ENCODE measurements around the gene DCANP1.
"Not testable (repeated sequence)": the region's sequence is repeated elsewhere in the genome, so short reads cannot be mapped to it uniquely, and the experiment has no call there.

Gene DCANP1, protein sequence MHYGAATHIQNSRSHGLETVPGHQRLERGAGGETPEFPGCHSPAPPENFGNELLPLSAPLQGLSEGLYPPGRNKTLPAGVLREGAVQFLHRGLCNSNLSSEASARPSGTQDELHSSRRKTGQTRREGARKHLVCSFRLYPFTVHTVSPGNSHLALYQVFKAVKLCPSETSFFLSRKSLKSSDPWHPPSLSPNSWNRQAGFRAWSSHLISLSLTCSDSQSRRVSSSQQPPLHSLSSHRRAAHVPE

DNA sequence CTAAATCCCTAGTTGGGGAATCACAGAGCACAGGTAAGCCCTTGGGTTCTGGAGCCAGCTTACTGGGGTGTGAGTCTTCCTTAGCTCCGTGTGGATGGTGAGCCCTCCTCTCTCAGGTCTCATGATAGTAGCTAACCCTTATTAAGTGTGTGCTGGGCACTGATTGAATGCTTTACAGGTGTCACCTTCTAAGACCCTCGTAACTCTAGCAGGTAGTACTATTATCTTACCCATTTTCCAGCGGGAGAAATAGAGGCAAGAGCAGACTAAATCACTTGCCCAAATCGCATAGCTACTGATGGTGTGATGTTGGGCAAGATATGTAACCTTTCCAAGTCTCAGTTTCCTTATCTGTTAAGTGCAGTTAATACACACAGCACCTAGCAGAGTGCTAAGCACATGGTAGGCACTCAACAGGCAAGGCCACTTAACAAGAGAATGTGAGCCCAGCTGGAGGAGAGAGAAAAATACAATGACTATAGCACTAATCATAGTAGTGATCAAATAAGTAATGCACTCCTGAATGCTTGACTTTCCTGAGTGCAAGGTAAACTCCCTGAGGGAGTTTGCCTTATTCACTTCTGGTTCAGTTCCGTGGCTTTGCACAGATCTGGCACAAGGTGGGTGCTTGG is at the start of gene DCANP1:
DCANP1 (minus strand) TSS at position 51 of the 632 bp plus-strand sequence. CDS start 240 bp downstream, outside the sequence.
- DNase-seq (ENCODE audit: low read depth, low spot score) = no peak

DNA sequence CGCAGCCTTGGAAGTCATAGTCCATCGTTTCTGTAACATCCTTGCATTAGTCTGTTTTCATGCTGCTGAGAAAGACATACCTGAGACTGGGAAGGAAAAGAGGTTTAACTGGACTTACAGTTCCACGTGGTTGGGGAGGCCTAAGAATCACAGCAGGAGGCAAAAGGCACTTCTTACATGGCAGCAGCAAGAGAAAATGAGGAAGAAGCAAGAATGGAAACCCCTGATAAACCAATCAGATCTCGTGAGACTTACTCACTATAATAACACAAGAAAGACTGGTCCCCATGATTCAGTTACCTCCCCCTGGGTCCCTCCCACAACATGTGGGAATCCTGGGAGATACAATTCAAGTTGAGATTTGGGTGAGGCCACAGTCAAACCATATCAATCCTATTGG is 48.4 kb upstream of the DCANP1 start:
- not testable (repeated sequence) for DNase-seq (ENCODE audit: low read depth, low spot score)

DNA sequence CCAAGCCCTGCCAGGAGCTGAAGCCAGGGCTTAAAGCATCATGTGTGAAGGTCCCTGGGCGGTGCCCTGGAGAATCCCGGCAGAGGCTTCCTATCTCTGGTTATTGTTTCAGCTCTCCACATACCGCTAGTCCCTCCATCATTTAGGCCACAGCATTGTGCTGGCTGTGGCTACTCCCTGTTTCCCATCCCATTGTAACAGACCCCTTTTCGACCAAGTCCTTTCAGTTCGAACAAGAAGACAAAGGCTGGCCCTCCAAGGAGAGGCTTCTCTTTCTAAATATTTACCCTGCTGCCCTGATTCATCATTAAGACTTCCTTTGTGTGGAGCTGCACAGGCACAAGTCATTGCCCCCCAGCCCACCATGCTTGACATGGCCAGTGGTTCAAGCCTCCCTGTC is 47.0 kb upstream of the DCANP1 start:
- DNase-seq (ENCODE audit: low read depth, low spot score) = no peak

DNA sequence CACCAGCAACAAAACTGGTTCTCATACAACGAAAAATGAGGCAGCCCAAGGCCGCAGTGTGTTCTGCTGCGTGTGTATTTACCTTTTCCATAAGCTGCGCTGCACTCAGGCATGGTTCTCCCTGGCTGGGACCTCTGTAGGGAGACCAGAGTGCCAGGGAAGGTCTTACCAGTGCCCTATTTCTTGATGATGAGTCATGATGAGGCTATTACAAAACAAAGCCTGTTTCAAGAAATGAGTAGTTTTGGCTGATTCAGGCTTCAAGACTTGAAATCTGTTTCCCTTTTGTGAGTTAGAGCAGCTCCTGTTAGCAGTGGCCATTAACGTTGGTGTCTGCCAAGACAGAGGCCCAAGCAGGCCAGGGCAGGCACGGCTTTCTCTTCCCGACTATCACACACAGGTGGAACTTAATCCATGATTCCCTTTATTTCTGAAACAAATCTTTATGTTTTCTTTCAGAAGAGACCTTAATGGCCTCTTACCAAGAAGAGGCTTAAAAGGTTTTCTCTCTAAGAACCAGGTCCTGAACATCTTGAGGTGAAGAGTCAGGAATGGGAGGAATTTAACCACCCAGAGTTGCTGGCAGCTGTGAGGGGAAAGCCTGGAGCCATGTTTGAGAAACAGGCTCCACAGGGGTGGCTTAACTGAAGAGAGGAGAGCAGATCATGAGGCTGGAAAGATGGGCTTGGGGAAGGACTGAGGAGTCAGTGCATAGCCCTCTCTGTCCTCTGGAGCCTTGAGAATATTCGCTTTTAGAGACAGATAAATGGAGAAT is 46.4 kb upstream of the DCANP1 start:
- DNase-seq (ENCODE audit: low read depth, low spot score) = no peak

DNA sequence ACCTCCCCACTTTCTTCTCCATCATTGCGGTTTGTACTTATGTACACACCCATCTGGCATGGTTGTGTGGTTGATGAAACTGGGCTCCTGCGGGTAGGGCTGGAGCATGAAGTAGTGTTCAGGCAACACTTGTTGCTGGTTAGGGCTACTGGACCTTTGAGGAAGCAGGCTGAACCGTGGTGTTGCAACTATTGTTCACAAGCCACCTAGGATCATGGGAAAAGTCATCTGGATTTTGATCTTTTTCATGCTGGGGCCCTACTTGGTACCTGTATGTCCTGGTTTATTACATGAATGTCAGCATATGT is 45.1 kb upstream of the DCANP1 start:
- DNase-seq (ENCODE audit: low read depth, low spot score) = no peak

DNA sequence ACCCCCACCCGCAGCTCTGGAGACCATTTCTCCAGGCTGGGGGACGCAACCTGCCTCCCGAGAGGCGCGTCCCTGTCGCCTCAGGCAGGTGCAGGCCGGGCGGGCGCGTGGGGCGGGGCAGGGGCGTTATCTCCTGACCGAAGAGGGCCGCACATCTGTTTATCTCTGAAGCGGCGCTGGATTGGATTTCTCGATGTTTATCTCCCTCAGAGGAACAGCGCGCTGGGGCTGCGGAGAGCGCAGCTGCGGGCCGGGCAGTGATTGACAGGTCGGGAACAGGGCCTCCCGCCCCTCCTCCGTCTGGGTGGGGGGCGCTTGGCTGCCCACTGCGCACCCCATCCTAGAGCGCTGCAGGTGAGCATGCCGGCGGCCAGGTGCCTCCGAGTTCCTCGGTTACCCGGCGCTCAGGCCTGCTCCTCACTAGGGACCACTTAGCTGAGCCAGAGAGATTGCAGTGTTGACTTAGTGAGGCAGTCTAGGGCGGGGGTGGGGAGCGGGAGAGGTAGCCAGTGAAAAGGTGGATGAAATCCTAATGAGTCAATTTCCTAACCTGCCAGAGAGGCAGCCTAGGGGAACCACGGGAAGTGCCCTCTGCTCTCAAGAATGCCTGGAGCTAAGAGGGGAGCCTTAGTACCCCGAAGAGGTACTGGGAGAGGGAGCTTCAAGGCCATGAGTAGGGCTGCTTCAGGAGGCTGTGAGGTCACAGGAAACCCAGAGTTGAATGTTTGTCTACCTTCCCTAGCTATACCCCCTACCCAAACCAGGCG is 44.6 kb upstream of the DCANP1 start:
- no peak for DNase-seq (ENCODE audit: low read depth, low spot score)

DNA sequence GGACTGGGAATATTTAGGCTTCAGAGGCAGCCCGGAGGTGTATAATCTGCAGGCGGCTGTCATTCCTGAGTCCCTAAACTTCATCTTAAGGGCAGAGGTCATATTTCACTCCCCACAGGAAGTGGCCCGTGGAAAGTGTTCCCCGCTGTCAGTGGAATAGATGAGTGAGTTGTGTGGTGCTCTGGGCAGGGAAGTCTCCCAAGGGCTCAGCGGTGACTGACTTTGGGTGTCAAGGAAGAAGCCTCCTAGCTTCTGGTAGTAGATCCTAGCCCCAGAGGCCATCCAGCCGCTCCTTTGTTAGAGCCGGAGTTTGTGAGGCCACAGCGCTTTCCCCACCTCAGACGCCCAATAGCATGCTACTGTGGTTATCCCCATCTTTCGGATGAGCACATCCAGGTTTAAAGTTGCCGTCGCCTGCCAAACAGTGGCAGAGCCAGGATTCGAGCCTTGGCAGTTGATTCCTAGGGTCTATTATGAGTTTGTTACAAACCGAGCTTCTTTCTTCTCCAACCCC is 43.9 kb upstream of the DCANP1 start:
- DNase-seq (ENCODE audit: low read depth, low spot score) = no peak

DNA sequence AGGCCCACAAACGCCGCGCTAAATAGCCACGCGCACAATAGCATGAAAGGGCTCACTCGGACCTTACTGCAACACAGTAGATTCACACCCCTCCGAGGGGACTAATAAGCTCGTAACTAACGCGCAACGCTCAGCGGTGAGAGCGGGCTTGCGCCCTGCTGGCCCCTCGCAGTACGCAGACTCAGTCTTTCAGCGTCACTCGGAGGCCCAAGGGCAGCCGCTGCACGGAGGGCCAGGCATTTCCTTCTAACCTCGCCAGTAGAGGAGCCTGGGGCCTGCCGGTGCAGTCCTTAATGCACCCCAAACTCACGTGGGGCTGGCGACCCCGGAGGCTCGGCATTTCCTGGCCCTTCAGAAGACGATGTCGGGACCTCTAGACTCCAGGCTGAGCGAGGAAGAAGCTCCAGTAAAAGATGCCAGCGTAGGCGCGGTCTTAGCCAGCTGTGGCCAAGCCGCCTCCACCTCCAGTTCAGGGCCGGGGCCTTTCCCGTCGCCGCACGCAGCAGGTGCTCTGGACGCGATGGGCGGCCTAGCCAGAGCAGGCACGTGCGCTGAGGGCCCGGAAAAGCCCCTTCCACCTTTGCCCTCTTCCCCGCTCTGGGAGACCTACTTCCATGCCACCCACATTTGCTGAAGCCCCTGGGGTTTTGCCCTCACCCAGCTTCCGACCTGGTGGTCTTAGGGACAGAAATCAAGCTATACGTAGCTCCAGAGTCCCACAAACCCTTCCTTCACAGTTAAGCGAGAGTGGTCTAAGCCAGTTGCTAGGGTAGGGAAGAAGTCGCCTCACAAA is 43.3 kb upstream of the DCANP1 start:
- no peak for DNase-seq (ENCODE audit: low read depth, low spot score)

DNA sequence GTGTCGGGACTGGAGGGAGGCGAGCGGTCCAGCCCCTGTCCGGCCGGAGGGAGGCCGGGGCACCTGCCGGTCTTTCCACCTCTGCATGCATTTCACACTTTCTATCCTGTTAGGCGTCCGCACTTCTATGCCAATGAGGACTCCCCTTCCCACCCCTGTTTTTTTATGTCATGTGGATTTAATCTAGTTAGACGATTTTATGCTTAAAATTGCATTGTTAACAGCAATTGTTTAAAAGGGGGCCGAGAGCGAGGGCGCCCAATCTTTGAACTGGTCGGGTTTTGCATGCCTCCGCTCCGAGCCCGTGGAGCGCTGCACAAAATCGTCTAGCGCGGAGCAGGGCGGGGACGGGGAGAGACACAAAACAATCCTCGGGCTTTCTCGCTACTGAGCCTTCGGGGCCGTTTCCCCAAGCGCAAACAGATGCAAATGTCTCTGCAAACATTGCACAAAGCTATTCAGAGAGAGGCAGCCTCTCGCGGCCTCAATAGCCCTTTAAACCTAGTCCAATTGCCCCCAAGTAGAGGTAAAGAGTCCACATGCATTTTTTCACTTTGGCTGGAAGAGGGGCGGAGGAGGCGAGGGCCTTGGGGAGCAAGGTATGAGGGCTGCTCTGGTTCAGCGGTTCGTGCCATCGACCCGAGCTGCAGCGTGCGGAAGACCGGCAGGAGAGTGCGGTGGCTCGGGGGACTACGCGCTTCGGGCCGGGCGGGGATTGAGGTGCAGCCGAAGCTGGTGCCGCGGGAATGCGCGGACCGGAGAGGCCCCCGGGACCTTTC is 42.5 kb upstream of the DCANP1 start:
- DNase-seq (ENCODE audit: low read depth, low spot score) = no peak

DNA sequence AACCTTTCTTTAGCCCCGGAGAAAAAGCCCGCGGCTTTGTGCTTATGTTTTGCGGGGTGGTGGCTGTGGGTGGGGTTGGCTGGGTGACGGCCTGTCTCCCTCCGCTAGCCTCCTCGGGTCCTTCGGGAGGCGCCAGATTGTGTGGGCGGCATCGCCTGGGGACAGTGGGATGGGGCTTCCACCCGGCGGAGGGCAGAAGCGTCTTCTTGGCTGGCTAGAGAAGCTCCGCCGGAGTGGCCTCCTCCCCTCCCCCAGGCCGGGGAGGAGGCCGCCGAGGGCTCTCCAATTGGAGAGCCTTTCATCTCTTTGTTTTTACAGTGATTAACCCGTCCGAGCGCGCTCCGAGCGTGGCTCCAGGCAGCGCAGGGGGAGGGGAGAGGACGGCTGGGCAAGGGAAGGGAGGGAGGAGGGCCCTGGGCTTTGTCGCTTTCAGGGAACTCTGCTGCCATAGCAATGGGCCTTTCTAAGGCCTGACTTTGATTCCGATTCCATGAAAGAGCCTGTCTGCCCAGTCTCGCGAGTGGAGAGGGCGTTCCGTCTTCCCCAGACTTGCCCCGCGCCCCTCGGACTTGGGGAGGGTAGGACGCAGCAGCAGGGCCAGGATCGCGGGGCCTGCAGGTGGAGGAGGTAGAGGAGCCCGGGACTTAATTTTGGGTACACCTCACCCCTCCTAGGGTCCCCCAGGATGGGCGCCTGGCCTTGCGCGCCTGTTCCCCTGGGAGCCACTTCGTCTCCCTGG is 41.7 kb upstream of the DCANP1 start:
- DNase-seq (ENCODE audit: low read depth, low spot score) = no peak

DNA sequence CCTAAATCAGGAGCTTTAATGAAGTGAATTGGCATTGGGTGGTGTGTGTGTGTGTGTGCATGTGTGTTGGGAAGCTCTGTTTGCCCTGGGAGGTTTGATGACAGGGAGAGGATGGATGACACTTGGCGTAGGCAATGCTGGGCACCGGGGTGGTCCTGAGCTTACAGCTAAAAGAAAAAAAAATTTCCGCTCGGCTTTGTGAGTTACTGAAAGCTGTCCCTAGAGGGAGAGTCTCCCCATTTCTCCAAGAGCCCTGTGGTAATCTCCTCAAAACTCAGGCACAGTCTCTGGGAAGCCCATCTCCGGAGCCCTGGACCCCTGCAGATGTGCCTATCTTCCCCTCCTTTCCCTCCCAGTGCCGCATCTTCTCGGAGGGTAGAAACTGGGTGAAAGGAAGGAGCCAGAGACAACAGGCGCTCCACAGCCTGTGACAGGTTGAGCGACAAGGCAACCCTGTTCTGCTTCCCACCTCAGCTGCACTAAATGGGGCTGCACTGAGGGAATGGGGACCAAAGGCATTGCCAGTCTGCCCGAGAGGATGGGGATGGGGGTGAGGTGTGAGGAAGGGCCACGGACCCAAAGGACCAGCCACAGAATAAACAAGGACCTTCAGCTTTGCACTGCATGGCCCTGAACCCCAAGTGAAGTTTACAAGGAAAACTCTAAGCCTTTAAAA is 40.8 kb upstream of the DCANP1 start:
- no peak for DNase-seq (ENCODE audit: low read depth, low spot score)

DNA sequence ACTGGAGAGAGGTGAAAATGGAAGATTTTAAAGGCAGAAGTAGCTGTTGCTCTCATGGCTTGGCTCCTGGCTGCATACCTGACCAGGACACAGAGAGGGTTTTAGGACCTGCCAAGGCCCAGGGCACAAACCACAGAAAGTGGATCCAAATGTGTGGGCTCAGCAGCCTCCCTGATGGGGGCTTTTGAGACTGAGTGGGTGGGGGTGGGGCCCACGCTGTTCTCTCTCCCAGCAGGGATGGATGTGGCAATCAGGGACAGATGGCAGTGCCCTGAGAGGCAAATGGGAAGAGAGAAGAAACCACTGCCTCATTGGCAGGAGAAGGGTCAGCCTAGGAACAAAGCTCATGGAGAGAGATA is 39.9 kb upstream of the DCANP1 start:
- no peak for DNase-seq (ENCODE audit: low read depth, low spot score)

DNA sequence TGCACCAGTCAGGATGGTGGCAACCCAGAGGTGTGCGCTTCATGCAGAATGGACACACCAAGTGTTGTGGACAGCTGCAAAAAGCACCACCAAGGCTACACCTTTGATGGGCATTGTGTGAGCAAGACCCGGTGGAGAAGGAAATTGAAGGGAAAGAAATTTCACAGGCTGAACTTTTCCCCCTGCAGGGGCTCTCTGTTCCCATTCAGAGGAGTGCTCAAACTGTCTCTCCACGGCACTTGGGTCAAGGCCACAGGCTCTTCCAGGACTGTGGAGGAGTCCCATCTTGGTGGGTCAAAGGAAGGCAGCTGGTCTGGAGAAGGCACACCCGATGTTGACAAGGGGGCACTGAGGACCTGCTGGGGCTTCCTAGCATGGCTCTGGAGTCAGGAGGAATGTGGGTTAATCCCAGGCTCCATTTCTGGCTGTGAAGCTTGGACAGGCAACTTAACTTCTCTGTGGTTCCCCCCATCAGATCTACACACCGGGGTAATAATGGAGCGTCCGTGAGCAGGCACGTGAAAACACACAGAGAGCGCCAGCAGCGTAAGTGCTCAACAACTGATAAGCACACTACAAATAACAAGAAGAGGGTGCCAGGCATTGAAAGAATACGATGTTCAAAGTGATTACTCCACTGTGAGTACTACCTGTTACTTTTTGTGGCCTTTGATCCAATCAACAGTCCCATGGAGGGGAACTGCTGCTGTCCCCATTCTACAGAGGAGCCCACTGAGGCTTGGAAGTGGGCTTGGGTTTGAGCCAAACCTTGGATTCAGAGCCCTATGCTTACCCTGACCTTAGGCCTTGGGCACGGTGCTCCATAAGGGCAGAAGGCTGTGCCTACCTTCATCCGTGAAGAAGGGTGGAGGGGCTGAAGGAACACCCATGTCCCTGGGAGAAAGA is 39.2 kb upstream of the DCANP1 start:
- DNase-seq (ENCODE audit: low read depth, low spot score) = no peak

DNA sequence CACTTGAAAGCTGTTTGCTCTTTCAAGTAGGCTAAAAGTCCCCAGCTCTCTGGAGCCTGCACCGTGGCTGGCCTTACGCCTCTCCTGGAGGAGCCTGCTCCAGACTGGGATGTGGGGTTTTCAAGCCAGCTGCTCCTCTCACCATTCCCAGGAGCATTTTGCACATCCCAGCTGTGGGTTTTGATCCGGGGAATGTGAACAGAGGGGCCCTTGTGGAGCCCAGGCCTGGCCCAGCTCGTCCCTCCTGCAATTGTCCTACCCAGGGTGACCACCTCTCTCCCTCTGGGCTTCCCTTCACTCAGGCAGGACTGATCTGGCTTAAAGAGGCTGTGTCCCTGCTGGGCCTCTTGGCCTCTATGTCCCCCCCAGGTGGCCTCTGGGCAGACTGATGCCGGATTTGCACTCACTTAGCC is 37.5 kb upstream of the DCANP1 start:
- DNase-seq (ENCODE audit: low read depth, low spot score) = no peak

DNA sequence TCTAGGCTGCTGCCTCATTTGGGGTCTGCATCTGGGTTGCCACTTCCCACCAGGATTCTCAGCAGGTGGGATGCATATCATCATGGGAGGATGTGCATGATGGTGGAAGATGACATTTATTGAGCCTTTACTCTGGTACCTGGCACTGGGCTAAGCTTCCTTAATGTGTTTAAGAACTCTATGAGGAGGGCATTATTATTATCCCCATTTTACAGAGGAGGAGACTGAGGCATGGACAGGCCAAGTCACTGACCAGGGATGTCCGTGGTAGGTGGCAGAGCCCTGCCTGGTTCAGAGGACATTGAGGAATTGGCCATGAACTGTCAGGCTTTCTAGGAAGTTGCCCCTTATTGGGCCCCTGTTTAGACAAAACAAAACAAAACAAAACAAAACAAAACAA is 36.1 kb upstream of the DCANP1 start:
- DNase-seq (ENCODE audit: low read depth, low spot score) = no peak

DNA sequence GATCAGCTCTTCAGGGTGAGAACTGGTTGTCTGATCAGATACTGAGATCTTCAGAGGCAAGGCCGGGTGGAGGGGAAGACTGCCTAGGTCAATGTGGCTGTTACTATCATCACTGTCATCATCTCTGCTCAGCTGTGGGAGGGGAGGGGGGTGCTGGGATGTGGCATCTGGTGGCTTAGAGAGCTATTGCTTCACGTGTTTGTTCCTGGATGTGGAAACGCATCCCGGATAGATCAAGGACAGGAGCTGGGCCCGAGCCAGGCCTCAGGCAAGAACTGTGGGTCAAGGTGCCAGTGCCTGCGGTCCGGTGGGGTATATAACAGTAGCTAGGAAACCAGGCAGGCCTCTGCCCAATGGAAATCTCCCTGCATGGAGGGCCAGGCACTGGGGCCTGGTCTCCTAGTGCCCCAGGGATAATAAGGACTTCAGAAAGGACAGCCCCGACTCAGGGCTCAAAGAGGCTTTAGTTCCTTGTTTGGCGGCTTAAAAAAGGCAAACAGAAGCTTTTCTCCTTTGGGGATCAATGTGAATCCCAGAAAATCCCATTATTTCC is 35.3 kb upstream of the DCANP1 start:
- DNase-seq (ENCODE audit: low read depth, low spot score) = no peak

DNA sequence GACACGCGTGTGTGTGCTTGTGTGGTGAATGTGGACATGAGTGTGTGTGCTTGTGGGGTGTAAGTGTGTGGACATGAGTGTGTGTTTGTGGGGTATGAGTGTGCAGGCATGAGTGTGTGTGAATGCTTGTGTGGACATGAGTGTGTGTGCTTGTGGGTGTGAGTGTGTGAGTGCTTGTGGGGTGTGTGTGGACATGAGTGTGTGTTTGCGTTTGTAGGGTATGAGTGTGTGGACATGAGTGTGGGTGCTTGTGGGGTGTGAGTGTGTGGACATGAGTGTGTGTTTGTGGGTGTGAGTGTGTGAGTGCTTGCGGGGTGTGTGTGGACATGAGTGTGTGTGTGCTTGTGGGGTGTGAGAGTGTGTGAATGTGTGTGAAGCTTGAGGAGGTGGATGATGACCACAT is 34.8 kb upstream of the DCANP1 start:
- no peak for DNase-seq (ENCODE audit: low read depth, low spot score)

DNA sequence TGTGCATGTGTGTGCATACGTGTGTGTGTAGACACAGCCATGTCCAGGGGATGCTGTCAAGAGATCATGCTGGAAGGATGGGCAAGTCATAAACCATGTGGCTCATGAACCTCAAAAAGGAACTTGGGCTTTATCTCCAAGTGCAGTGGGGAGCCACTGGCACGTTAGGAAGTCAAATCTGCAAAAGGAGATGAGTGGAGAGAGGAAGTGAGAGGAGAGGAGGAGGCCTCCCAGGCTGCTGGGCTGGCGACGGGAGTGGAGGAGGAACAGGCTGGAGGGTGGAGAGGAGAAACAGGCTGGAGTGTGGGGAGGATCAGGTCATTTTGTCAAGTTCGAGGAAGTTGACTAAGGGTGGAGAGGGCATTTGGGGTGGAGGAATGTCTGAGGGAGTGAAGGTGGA is 34.2 kb upstream of the DCANP1 start:
- no peak for DNase-seq (ENCODE audit: low read depth, low spot score)
